NCI-H526 treated with DMSO at 0.1 percent for 48 hours (cell line): ENCODE data around the gene NUMB.
A peak's percentile ranks its signal among the peaks of the same experiment; 100 is the strongest.

ENCODE experiments used
- DNase-seq: peaks from one replicate; lab custom pipeline; 2025; lab: John Stamatoyannopoulos, UW

Gene NUMB

DNA sequence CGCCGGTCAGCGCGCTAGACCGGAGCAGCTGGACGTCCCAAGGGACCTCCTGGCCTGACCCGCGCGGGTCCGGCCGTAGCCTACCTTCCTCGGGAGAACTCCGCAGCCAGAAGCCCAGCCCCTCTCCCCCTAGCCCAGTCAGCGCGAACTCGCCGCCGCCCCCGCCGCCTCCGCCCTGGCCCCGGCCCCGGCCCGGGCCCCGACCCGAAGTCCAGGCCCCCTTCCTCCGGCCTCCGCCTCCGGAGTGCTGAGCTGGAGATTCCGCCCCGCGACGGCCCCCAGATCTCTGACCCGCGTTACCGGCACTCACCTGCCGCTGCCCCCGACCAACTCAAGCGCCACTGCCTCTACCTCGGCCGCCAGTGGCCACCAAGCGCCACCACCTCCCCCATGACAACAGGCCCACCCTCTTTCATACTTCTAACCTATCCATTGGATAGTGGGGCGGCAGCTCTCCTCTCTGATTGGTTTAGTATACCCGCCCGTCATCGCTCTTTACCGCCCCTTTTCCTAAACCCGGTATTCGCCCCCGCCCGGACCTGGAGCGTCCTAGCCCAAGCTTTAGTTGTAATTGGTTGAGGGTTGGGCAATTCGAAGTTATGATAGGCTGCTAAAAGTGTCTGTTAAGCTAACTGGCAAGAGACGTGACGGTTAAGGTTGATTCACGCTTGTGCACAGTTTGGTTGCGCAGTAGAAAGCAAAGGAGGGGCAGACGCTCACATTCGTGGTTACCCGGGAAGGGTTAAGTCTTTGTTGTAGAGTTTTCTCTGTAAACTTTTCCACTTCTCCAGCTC, at the start of gene NUMB:
Gene NUMB (minus strand): TSS at position 364 of the 794 bp plus-strand sequence. CDS start 102,795 bp downstream, outside the sequence.
- DNase-seq = peak; percentile 99

DNA sequence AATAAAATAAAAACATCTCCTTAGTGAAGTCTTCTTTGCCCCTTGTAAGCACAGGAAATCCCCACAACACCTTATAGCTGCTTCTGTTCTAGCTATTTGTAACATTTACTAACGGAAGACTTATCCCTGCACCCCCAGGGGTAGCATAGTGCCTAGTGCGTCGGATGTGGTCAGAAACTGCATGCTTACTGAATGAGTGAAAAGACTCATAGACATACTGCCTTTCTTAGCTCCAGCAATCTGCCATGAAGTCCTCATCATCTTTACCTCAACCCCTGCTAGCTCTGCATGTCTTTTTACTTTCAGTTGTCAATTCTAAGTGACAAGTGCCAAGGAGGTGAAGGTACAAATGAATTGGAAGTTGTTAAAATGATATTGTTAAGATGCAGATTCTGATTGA, 45.3 kb upstream of the NUMB start:
- DNase-seq = no peak

- no peak for DNase-seq
Observed at GRCh38 chr14:73502017-73502619, 43.8 kb upstream of the NUMB start.

- DNase-seq = no peak
Observed at GRCh38 chr14:73500360-73500759, 42.0 kb upstream of the NUMB start.

DNA sequence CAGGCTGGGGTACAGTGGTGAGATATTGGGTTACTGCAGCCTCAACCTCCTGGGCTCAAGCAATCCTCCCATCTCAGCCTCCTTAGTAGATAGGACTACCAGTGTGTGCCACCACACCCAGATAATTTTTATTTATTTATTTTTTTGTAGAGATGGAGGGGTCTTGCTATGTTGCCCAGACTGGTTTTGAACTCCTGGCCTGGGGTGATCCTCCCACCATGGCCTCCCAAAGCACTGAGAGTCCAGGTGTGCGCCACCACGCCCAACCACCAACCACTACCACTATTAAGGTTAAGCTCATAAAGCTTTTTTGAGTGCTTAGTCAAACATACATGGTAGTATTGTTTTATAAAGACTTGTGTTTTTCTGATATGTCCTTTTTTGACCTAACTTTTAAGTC, 36.2 kb upstream of the NUMB start:
- no peak for DNase-seq

- no peak for DNase-seq
Observed at GRCh38 chr14:73492670-73493069, 34.3 kb upstream of the NUMB start.

DNA sequence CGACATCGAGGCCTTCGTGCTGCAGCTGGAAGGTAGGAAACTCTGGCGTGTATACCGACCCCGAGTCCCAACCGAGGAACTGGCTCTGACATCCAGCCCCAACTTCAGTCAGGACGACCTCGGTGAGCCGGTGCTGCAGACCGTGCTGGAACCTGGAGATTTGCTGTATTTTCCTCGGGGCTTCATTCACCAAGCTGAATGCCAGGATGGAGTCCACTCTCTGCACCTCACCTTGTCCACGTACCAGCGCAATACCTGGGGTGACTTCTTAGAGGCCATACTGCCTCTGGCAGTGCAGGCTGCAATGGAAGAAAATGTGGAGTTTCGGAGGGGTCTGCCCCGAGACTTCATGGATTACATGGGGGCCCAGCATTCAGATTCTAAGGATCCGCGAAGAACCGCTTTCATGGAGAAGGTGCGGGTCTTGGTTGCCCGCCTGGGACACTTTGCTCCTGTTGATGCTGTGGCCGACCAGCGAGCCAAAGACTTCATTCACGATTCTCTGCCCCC, 33.8 kb upstream of the NUMB start:
- no peak for DNase-seq

DNA sequence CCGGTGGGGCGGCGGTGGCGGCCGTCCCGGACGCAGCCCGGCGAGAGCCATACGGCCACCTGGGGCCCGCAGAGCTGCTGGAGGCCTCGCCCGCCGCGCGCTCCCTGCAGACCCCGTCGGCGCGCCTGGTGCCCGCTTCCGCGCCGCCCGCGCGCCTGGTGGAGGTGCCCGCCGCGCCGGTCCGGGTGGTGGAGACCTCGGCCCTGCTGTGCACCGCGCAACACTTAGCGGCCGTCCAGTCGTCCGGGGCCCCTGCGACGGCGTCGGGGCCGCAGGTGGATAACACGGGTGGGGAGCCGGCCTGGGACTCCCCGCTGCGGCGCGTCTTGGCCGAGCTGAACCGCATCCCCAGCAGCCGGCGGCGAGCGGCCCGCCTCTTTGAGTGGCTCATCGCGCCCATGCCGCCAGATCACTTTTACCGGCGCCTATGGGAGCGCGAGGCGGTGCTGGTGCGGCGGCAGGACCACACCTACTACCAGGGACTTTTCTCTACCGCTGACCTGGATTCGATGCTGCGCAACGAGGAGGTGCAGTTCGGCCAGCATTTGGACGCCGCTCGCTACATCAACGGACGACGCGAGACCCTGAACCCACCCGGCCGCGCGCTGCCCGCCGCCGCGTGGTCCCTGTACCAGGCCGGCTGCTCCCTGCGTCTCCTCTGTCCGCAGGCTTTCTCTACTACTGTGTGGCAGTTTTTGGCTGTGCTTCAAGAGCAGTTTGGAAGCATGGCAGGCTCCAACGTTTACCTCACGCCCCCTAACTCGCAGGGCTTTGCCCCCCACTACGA, 33.1 kb upstream of the NUMB start:
- peak; percentile 56 for DNase-seq

- DNase-seq = no peak
Observed at GRCh38 chr14:73489481-73490175, 31.3 kb upstream of the NUMB start.

DNA sequence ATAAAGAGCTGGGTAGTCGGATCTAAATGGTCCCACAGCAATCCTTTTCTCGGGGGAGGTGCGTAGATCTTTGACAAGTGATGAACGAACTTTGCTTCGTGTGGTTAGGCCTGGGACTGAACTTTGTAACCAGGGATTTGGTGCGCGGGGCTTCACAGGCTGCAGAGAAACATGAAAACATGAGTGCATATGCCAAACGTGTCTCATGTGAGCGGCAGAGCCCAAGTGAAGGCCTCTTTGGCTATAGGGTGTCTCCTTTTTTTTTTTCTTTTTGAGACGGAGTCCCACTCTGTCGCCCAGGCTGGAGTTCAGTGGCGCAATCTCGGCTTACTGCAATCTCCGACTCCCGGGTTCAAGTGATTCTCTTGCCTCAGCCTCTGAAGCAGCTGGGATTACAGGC, 20.3 kb upstream of the NUMB start:
- DNase-seq = no peak

- no peak for DNase-seq
Observed at GRCh38 chr14:73477618-73478266, 19.4 kb upstream of the NUMB start.

- no peak for DNase-seq
Observed at GRCh38 chr14:73476451-73476931, 18.1 kb upstream of the NUMB start.

GRCh38 chr14:73474952-73475351, 16.6 kb upstream of the NUMB start:
- no peak for DNase-seq

DNA sequence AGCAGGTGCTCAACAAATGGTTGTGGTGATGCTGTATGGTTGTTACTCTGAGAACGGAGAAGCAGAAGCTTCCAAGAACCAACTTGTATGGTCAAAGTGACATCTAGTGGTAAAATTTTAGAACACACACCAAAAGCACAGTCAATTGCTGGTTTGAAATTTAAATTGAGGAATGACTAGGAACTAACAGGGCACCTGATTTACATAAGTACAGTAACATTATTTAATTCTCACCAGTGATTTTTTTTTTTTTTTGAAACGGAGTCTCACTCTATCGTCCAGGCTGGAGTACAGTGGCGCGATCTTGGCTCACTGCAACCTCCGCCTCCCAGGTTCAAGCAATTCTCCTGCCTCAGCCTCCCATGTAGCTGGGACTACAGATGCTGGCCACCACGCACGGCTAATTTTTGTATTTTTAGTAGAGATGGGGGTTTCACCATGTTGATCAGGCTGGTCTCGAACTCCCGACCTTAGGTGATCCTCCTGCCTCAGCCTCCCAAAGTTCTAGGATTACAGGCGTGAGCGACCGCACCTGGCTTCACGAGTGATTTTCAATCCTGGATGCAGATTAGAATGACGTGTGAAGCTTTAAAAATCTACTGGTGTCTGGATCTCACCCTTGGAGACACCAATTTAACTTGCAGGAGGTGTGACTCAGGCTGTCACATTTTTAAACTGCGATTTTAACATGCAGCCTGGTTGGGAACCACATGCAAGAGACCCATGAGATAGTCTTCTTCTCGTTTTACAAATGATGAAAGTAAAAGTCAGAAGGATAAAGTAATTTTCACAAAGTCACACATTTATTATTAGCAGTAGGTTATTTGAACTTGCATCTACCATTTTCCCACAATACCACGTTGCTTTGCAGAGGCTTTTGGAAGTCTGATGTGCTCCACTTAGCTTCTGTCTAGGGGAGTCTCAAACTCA, 14.1 kb upstream of the NUMB start:
- DNase-seq = peak; percentile 46

GRCh38 chr14:73471582-73472184, 13.3 kb upstream of the NUMB start:
- DNase-seq = no peak

GRCh38 chr14:73468828-73469375, 10.6 kb upstream of the NUMB start:
- DNase-seq = no peak

GRCh38 chr14:73467800-73468199, 9.5 kb upstream of the NUMB start:
- no peak for DNase-seq

- DNase-seq = no peak
Observed at GRCh38 chr14:73467377-73467776, 9.0 kb upstream of the NUMB start.

DNA sequence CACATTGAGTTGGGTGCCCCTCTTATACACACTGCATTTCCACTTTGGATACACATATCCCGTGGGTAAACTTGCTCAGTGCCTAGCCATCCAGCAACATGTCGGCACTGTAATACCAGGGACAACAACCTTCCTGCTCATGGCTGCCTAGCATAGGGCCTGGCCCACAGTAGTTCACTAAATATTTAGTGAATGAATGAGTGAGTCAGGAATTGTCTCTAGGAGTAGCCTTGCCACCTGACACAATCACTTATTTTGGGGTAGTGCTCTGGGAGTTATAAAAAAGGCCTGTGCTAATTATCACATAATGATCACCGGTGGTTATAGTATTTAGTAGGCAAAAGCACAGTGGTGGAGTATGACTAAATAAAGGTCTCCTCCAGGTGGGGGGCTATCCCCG, 8.5 kb upstream of the NUMB start:
- no peak for DNase-seq
